Stimulated activated CD4-positive, alpha-beta T cell treated with anti-CD3 and anti-CD28 coated beads, Interleukin-15, amount 100 ng/mL, for 24 hours (primary cell): ENCODE data around the gene DIP2C.

Experiments
- DNase-seq: peaks from one replicate; pipeline ENCODE4 v3.0.0-alpha.2; 2020

Gene DIP2C

DNA sequence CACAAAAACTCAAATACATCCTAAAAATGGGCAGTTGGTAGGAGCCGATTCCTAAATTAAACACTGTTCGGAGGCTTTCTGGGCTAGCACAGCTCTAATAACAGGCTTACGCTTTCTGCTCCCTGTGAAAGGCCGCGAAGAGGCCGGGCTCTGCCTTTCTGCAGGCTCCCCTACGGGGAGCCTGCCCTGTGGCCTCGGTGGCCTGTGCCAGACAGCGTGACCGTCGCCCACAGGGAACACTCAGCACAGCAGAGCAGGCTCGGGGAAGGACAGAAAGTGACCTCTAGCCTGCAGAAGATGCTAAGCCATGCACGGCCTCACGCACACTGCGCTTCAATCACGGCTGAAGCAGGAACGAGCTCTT, 64.2 kb downstream of the DIP2C start:
- DNase-seq: no peak

DNA sequence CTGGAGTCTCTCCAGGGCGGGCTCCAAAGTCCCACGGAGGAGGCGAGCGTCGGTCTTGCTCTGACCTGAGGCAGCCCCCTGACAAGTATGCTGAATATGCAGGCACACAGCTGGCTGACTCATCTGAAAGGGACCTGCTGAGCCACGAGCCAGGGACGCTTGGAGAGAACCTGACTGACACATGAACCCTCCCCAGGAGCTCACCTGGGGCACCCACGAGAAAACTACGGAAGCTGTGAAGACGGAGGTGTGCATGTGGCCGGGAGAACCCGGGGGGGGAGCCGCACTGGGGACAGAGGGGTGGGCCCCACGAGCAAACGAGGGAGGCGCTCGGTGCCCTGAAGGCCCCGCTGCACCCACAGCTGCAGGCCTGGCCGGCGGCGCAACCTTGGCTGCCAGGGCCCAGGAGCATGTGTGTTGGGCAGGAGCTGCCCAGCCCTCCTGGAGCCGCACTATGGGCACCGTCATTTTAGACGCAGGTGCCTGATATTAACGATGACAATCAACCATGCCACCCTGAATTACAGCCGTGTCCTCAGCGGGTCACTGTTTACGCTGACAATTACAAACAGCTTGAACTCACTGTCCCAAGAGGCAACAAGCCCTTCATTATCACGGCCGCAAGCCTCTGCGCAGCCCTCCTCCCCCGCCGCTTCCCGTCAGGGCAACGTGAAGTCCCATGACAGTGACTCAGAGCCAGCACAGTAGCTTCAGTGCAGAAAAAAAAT, 64.7 kb downstream of the DIP2C start:
- DNase-seq: no peak

DNA sequence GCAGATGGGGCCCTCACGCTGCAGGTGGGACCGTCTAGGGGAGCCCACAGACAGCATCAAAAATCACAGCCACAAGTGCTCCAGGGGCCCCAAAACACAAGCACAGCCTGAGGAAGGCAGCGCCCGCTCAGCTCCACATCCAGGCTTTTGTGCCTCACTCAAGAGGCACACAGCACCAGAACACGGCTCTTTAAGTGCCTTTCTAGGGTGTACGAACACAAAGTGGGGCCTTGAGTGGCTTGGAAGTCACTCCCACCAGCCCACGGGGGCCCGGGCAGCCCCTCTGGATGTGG, 65.2 kb downstream of the DIP2C start:
- no peak for DNase-seq

- DNase-seq: no peak
Measured at GRCh38 chr10:623477-624311, 65.8 kb downstream of the DIP2C start.

GRCh38 chr10:623014-623413, 66.5 kb downstream of the DIP2C start:
- DNase-seq: no peak

DNA sequence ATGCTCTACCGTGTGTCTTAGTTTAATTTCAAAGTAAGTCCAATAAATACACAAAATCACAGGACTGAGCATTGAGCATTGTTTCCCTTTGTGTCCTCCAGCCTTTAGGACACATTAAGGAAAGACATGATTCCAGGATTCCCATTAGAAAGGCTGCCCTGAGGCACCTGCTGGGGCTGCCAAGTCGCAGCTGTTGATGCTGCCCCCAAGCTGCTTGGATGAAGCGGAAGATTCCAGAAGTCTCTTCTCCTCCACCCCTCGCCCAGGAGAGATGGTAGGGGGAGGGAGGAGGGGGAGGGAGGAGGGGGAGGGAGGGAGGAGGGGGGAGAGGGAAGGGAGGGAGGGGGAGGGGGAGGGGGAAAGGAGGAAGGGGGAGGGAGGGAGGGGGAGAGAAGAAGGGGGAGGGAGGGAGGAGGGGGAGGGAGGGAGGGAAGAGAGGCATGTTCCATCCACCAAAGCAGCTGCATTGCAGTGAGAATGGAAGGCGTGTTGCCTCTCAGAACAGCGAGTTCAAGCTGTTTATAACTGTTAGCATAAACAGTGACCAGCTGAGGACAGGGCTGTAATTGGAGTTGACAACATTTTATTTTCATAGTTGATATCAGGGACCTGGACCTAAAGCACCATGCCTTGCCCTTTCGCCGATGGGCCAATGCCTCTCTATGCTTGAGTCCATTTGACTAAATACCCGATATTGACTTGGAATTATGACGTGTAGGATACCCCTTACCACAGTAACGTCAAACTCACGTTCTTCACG, 67.3 kb downstream of the DIP2C start:
- DNase-seq: no peak

DNA sequence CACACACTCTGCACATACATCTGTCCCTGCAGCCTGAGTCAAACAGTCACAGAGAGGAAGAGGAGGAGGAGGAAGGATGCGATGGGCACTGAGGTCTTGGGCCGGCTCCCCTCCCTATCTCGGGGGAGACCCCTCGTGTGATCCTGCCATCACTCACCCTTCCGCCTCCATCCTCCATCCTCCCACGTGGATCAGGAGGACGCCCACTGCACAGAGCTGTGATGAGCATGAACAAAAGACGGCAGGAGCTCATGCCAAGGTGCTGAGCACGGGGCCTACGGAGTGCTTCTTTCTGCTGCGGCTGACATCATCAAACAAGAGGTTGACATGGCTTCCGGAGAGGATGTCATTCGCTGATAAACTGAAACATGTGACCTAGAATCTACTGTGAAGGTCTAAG, 68.0 kb downstream of the DIP2C start:
- DNase-seq: no peak

DNA sequence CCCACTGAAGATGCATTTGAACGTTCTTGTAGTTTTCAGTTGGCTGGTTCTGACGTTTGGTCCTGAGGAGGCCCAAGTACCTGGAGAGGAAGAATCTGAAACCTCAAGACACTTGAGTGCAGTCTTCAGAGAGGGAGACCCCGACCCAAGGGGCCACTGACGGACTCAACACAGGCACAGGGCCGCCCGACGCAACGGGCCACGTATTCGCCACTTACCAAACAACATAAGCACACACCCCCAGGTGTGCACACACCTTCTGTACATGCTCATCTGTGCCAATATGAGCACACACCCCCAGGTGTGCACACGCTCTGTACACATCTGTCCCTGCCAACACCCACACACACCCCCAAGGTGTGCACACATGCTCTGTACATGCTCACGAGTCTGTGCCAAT, 68.5 kb downstream of the DIP2C start:
- no peak for DNase-seq

- DNase-seq: no peak
Measured at GRCh38 chr10:620417-620816, 69.1 kb downstream of the DIP2C start.

DNA sequence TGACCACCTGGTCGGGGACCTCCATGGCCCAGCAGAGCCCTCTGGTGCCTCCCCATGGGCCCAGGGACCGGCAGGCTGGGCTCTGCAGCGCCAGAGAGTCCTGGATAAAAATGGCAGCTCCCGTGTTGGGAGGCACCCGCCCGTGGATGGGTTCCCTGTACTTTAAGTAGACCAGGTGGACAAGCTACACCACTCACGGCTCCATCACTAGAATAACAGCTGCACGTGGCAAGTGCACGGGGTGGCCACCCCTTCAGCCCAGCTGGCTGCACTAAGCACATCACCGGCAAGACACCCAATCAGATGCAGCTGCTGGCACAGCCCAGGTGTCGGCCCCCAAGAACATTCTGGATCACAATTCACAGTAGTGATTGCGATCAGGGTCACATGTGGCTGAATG, 69.8 kb downstream of the DIP2C start:
- DNase-seq: no peak

- no peak for DNase-seq
Measured at GRCh38 chr10:618229-618989, 71.1 kb downstream of the DIP2C start.

DNA sequence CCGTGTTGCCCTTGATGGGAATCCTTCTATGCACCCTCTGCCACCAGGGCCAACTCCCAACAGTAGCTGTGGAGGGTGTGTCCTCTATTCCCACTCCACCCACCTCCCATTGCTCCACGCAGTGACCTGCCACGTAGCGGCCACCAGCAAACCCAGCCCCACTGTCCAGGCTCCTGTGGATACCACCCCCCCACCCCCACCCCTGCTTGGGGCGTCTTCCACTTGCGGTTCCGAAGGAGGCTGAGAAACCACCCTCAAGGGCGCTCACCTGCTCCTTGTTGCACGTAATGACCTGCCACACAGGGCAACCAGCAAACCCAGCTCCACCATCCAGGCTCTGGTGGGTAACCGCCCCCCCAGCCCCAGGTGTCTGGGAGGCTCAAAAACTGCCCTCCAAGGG, 72.0 kb downstream of the DIP2C start:
- DNase-seq: no peak

DNA sequence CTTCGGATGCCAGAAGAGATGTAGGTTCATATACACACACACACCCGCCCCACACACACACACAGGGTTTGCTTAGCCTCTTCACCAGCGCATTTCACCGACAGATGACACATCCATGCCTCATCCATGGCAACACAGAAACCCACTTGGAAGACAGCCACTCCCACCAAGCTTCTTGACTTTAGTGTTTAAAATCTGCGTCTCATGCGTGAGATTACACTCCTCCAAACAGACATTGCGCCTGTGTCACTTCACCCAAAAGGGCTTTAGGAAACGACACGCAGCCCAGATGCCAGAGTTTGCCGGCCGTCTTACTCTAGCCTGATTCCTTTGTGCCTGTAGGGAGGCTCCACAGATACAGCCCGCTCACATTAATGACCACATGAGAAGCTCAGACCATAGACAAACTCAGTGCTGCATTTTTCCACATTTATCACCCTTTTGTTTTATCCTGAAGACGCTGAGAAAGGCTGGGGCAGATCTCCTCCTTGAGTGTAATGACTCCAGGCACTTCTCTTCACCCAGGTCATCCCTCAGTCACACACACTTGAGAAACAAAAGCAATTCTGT, 73.8 kb downstream of the DIP2C start:
- no peak for DNase-seq

DNA sequence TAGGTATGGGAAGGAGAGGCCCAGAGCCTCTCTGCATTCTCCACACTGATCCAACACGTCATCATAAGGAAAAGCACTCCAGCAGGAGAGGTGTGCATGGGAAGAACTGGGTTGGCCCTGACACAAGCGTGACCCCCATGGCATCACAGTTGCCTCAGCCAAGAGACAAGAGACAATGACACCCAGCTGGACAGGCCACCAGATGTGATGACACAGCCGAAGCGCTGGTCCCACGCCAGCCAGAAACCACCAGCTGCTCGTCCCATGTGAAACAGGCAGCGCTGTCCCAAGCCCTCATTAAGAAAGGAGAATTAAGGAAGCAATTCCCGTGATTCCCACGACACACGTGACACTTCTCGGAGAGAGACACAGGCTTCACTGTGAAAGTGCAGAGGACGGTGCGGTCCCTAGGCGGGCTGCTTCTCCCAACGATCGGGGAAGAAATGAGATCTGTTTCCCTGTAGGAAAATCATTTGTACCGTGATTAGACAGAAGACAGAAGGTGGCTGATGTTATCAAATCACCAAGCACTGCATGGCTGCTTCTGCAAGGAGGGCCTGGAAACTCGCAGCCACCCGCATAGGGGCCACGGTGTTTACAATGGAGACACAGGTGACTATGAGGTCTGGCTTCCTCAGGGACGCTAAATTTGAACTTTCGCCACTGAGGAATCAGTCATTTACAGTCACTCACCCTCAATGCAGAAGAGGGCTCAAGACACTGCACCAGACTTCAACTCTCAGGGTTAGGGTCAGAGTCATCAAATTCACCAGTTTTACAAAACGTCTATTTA, 74.5 kb downstream of the DIP2C start:
- no peak for DNase-seq

GRCh38 chr10:614139-614711, 75.2 kb downstream of the DIP2C start:
- no peak for DNase-seq

GRCh38 chr10:613271-614138, 76.0 kb downstream of the DIP2C start:
- no peak for DNase-seq

GRCh38 chr10:612696-613095, 76.8 kb downstream of the DIP2C start:
- no peak for DNase-seq

DNA sequence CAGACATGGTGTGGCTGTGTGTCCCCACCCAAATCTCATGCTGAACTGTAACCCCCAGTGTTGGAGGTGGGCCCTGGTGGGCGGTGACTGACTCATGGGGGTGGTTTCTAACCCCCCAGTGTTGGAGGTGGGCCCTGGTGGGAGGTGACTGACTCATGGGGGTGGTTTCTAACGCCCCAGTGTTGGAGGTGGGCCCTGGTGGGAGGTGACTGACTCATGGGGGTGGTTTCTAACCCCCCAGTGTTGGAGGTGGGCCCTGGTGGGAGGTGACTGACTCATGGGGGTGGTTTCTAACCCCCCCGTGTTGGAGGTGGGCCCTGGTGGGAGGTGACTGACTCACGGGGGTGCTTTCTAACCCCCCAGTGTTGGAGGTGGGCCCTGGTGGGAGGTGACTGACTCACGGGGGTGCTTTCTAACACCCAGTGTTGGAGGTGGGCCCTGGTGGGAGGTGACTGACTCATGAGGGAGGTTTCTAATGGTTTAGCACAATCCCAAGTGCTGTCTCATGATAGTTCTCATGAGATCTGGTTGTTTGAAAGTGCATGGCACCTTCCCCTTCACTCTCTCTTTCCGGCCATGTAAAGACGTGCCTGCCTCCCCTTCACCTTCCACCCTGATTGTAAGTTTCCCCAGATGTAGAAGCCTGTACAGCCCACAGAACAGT, 78.7 kb downstream of the DIP2C start:
- DNase-seq: peak; percentile 35

- no peak for DNase-seq
Measured at GRCh38 chr10:609868-610545, 79.5 kb downstream of the DIP2C start.
